Kidney epithelial cell (primary cell): Measurements from ENCODE around the gene CACNB4. TPM values are rescaled to one million over a fixed set of nuclear protein-coding genes. Genes with fewer than 3 reads are reported as not detected.

Source experiments
- DNase-seq: peaks from one replicate; pipeline ENCODE4 v3.0.0-alpha.2; 2010; ENCODE audit warnings: low read depth
- H3K27me3 ChIP-seq: 2 replicates; pipeline ENCODE4 v1.6.0; 2011; ENCODE audit warnings: low read length; ENCODE audit not compliant: control insufficient read depth, insufficient read depth
- H3K36me3 ChIP-seq: 2 replicates; pipeline ENCODE4 v1.5.1; 2011; ENCODE audit warnings: low read length; ENCODE audit not compliant: control insufficient read depth, insufficient read depth
- H3K4me3 ChIP-seq: 2 replicates; pipeline ENCODE4 v1.5.1; 2011; ENCODE audit warnings: low read depth, mild to moderate bottlenecking, control low read depth, low read length
- total RNA-seq: library from RNA; depleted of rRNA; stranded (reverse); fragments of >200 nt; gene quantifications from 2 replicates; pipeline ENCODE4 v1.2.3, GENCODE V29; 2015
- TF ChIP-seq, protein P1 (sequence below): IDR thresholded peaks from 2 replicates; pipeline ENCODE4 v1.5.1; 2011; ENCODE audit warnings: mild to moderate bottlenecking, moderate library complexity, low read length, control low read depth, inconsistent platforms; ENCODE audit not compliant: insufficient read depth, poor library complexity, severe bottlenecking

The CACNB4 gene
- total RNA-seq, 1 donor from 2014 or later, result 0.79 TPM

DNA sequence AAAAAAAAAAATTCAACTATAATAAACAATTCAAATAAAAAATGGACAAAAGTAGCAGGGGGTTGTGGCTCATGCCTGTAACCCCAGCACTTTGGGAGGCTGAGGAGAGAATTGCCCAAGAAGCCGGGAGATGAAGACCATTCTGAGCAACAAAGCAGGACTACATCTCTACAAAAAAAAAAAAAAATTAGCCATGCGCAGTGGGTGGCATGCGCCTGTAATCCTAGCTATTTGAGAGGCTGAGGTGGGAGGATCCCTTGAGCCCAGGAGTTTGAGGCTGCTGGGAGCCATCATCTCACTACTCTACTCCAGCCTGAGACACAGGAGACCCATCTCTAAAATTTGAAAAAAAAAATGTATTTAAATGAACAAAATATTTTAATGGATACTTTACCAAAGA, 4.4 kb upstream of the CACNB4 start:
- no peak for DNase-seq
- H3K27me3 ChIP-seq, result peaks cover 18% of the 10 kb centered on the region

GRCh38 chr2:152100961-152101360, 2.1 kb upstream of the CACNB4 start:
- H3K4me3 ChIP-seq, result no peak overlapping the region
- DNase-seq, result no peak
- peaks cover 20% of the 10 kb centered on the region for H3K27me3 ChIP-seq
- TF ChIP-seq, protein P1, sequence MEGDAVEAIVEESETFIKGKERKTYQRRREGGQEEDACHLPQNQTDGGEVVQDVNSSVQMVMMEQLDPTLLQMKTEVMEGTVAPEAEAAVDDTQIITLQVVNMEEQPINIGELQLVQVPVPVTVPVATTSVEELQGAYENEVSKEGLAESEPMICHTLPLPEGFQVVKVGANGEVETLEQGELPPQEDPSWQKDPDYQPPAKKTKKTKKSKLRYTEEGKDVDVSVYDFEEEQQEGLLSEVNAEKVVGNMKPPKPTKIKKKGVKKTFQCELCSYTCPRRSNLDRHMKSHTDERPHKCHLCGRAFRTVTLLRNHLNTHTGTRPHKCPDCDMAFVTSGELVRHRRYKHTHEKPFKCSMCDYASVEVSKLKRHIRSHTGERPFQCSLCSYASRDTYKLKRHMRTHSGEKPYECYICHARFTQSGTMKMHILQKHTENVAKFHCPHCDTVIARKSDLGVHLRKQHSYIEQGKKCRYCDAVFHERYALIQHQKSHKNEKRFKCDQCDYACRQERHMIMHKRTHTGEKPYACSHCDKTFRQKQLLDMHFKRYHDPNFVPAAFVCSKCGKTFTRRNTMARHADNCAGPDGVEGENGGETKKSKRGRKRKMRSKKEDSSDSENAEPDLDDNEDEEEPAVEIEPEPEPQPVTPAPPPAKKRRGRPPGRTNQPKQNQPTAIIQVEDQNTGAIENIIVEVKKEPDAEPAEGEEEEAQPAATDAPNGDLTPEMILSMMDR, result no peak
- H3K36me3 ChIP-seq, result no peaks in the 10 kb centered on the region

More for the DNA sequence above, 4.4 kb upstream of the CACNB4 start:
- TF ChIP-seq, protein P1, result no peak
- Histone ChIP-seq H3K4me3 (no peak overlapping the region), H3K36me3 (no peaks in the 10 kb centered on the region)

- peaks cover 20% of the 10 kb centered on the region for H3K27me3 ChIP-seq
- DNase-seq, result no peak
- peak overlapping the region; percentile 53 for H3K4me3 ChIP-seq
- TF ChIP-seq, protein P1, result no peak
- H3K36me3 ChIP-seq, result no peaks in the 10 kb centered on the region
These were observed 665 bp upstream of the CACNB4 start for GRCh38 chr2:152099367-152100050.

DNA sequence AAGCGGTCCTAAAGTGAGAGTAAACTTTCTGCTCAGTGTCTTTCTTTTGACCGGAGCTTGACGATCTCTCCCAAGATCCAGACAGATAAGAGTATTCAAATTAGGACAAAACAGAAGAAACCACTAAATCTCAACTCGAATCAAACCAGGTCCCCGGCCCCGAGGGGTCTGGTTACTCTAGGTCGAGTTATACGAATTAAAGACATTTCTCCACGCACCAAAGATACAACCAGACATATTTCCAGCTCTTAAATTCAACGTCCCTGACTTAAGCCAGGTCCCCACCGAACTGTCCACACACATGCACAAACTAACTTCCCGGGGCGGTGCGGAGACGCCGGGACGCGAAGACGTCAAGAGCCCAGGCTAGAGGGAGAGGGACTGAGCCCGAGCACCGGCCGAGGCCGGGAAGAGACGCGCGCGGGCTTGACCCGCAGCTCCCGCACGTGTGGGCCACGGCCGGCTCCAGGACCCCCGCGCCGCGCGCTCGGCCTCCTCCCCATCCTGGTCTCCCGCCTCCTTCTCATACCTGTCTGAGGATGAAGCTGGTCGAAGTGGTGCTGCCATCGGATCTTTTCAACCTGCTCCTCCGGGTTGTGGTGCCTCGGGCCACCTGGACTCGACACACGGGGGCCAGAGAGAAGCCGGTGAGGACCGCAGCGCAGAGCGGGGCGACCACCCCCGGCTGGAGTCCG, 896 bp downstream of the CACNB4 start:
- Histone ChIP-seq H3K27me3 (peaks cover 20% of the 10 kb centered on the region), H3K36me3 (no peaks in the 10 kb centered on the region), H3K4me3 (peak overlapping the region; percentile 53)
- TF ChIP-seq, protein P1, result no peak
- no peak for DNase-seq

- DNase-seq, result no peak
- Histone ChIP-seq H3K36me3 (no peaks in the 10 kb centered on the region), H3K4me3 (peak overlapping the region; percentile 53), H3K27me3 (peaks cover 20% of the 10 kb centered on the region)
- TF ChIP-seq, protein P1, result no peak
These were observed 1.5 kb downstream of the CACNB4 start for GRCh38 chr2:152097290-152097800.
